ENCODE results near the gene SMC1B.
A peak's percentile ranks its signal among the peaks of the same experiment; 100 is the strongest.

The SMC1B gene

DNA sequence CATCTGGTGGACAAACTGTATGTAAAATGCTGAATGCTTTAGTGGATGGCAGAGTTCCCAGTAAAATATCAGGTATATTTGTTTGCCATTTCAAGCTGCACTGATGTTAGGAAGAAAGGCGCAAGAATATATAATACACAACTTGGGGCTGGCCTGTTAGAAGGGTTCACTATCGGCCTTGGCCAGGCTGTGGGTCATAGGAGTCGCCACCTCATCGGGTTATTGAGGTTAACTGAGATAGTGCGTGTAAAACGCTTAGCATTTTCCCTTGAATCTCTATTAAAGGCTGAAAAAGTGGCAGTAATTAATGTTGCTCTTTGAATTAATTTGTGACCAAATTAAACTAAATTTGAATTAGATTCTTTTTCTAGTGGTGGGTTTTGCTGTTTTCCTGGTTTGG, 98.6 kb downstream of the SMC1B start:
- peaks cover 8% of the 10 kb centered on the region for H3K4me1 ChIP-seq (ENCODE audit: control insufficient read depth, low read depth, low read length)
- no peaks in the 10 kb centered on the region for H3K9me3 ChIP-seq (ENCODE audit: control insufficient read depth, low read depth, low read length)
- no peak overlapping the region for H3K9ac ChIP-seq (ENCODE audit: low read length)
- H3K27me3 ChIP-seq (ENCODE audit: control insufficient read depth, insufficient read depth, low read length), result peaks cover 11% of the 10 kb centered on the region
- H3K36me3 ChIP-seq (ENCODE audit: control insufficient read depth, low read depth, low read length), result no peaks in the 10 kb centered on the region
- H3K4me3 ChIP-seq (ENCODE audit: low read length), result no peak overlapping the region
- no peak overlapping the region for H3K27ac ChIP-seq (ENCODE audit: low read length)

DNA sequence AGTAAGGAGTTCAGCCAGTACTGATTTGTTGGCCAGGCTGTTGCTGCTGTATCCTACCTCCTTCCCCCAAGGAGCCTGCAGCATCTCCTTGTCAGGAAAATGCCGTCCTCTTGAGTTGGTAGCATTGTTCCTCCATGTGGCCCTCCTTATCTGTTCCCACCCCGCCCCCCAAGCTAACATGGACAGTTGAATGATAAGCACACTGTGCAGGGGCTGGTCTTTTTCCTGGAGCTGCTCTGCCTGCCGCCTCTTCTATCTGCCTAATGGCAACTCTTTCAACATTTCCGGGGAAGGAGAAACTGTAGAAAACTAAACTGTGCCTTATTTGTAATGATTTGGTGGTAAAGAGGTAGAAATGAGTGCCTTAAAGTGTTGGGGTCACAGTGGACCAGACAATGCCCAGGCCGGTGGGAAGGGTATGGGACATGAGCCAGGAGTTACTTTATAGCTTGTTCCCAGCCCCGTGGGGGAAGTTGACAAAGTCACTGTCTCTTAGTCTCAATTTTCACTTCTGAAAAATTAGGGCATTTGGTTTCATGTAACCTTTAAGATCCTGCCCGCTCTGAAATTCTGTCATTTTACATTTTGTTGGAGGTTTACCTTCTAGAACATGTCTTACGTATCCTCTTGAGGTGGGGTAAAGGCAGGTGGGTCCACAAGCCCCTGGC, 99.2 kb downstream of the SMC1B start:
- Histone ChIP-seq H3K27ac (ENCODE audit: low read length) (no peak overlapping the region), H3K4me1 (ENCODE audit: control insufficient read depth, low read depth, low read length) (peaks cover 9% of the 10 kb centered on the region), H3K27me3 (ENCODE audit: control insufficient read depth, insufficient read depth, low read length) (peaks cover 11% of the 10 kb centered on the region), H3K9ac (ENCODE audit: low read length) (no peak overlapping the region), H3K4me3 (ENCODE audit: low read length) (no peak overlapping the region), H3K36me3 (ENCODE audit: control insufficient read depth, low read depth, low read length) (no peaks in the 10 kb centered on the region), H3K9me3 (ENCODE audit: control insufficient read depth, low read depth, low read length) (no peaks in the 10 kb centered on the region)

DNA sequence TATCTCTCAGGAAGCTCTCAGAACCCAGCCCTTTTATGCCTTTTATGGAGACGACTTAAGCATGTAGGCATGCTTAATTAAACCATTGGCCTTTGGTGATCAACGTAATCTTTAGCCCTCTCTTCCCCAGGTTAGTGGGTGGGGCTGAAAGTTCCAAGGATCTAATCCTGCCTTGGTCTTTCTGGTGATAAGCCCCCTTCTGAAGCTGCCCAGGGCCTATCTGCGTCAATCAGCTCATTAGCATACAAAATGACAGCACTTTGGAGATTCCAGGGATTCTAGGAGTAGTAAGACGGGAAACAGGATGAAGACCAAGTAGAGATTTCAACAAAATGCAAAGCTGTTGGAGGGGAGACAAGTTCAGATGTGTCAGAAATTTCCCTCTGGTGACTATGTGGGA, 100.5 kb downstream of the SMC1B start:
- no peak overlapping the region for H3K4me3 ChIP-seq (ENCODE audit: low read length)
- no peaks in the 10 kb centered on the region for H3K36me3 ChIP-seq (ENCODE audit: control insufficient read depth, low read depth, low read length)
- H3K4me1 ChIP-seq (ENCODE audit: control insufficient read depth, low read depth, low read length), result peaks cover 14% of the 10 kb centered on the region

DNA sequence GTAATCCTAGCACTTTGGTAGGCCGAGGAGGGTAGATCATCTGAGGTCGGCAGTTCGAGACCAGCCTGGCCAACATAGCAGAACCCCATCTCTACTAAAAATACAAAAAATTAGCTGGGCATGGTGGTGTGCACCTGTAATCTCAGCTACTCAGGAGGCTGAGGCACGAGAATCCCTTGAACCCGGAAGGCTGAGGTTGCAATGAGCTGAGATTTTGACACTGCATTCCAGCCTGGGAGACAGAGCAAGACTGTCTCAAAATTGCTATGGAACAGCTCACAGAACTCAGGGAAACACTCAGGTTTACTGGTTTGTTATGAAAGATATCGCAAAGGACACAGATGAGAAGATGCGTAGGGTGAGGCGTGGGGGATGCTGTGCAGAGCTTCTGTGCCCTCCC, 101.0 kb downstream of the SMC1B start:
- no peaks in the 10 kb centered on the region for H3K9me3 ChIP-seq (ENCODE audit: control insufficient read depth, low read depth, low read length)

More for the DNA sequence above, 100.5 kb downstream of the SMC1B start:
- no peak overlapping the region for H3K9ac ChIP-seq (ENCODE audit: low read length)
- H3K9me3 ChIP-seq (ENCODE audit: control insufficient read depth, low read depth, low read length), result no peaks in the 10 kb centered on the region
- H3K27me3 ChIP-seq (ENCODE audit: control insufficient read depth, insufficient read depth, low read length), result peaks cover 11% of the 10 kb centered on the region
- no peak overlapping the region for H3K27ac ChIP-seq (ENCODE audit: low read length)

DNA sequence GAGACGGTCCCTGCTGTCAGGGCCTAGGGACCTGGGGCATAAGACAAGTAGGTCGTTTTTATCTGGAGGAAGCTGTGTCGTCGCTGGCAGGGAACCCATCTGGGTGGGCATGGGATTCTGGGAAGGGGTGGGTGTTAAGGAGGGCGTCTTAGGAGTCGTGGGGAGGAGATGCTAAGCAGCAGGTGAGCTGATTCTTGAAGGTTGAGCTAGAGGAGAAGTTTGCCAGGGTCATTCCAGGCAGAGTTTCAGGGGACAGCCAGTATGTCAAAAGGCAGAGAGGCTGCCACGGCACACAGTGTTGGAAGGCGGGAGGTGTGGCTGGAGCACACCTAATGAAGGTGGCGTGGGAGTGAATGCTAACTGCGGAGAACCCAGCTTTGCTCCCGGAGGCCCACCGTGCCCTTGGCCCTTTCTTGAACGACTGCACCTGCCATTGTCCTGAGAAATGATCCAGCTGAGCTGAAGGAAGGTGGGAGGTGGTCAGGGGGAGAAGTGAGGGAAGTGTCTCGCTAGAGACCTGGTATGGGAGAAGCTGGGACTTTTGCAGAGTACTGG, 102.3 kb downstream of the SMC1B start:
- Histone ChIP-seq H3K27ac (ENCODE audit: low read length) (no peak overlapping the region), H3K9ac (ENCODE audit: low read length) (no peak overlapping the region), H3K4me1 (ENCODE audit: control insufficient read depth, low read depth, low read length) (peaks cover 14% of the 10 kb centered on the region), H3K9me3 (ENCODE audit: control insufficient read depth, low read depth, low read length) (no peaks in the 10 kb centered on the region), H3K4me3 (ENCODE audit: low read length) (peak overlapping the region; percentile 75), H3K36me3 (ENCODE audit: control insufficient read depth, low read depth, low read length) (no peaks in the 10 kb centered on the region), H3K27me3 (ENCODE audit: control insufficient read depth, insufficient read depth, low read length) (peaks cover 11% of the 10 kb centered on the region)

More for the DNA sequence above, 101.0 kb downstream of the SMC1B start:
- H3K27ac ChIP-seq (ENCODE audit: low read length), result no peak overlapping the region
- no peak overlapping the region for H3K4me3 ChIP-seq (ENCODE audit: low read length)
- H3K27me3 ChIP-seq (ENCODE audit: control insufficient read depth, insufficient read depth, low read length), result peaks cover 11% of the 10 kb centered on the region
- H3K36me3 ChIP-seq (ENCODE audit: control insufficient read depth, low read depth, low read length), result no peaks in the 10 kb centered on the region
- peaks cover 14% of the 10 kb centered on the region for H3K4me1 ChIP-seq (ENCODE audit: control insufficient read depth, low read depth, low read length)
- H3K9ac ChIP-seq (ENCODE audit: low read length), result no peak overlapping the region

DNA sequence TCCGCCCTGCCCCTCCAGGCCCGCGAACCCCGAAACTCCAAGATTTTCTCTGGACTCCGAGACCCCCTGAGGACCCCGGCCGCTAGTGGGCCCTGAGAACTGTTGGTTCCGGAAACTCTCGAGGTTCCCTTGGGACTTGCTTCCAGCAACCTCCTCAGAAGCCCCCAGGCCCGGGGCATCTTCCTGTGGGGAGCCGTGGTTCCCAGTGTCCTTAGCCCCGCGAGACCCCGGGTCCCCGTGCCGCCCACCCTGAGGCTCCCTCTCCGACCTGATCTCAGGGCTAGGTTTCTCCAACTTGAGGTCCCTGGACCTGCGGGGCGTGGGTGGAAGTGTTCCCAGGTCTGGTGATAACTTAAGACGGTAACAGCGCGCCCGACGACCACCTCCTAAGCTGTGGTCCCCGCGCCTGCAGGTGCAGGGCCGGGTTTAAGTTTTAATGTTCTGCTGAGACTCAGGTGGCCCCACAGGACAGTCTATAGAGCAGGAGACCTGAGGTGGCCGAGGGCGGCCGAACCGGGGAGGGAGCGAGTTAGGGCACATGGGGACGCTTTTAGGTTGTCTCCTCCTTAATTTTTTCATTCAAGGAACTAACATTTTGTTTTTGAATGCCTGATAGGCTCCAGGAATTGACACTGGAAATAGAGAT, 102.9 kb downstream of the SMC1B start:
- H3K27ac ChIP-seq (ENCODE audit: low read length), result no peak overlapping the region

DNA sequence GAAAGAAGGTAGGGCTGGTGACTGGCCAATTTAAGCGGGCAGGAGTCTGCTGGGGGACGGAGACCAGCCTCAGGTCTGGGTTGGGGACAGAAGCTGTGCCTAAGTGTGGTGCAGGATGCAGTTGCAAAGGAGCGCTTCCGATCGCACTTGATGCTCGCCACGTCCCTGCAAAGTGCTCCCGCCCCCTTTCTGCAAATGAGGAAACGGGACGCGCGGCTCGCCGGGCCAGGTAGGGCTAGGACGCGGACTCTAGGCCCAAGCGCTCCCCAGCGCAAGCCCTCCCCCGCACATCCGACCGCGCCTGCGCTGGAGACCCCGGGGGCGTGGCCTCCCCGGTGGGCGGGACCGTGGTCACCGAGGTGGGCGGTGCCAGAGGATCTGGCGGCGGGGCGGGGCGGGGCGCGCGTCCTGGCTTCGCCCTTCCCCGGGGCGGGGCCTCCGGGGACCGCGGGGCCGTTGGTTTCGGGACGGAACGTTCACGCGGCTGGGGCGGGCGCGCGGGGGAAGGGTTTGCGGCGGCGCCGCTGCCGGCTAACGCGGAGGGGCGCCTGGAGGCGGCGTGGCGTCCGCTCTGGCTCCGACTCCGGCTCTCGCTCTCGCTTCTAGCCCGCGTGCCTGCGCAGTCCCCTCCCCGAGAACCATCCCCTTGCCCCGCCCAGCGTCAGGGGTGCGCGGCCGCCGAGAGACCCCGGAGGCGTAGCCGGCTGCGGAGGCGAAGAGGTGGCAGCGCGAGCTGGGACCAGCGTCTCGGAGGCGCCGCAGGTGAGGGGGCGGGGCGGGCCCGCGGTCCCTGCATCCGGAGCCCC, 103.8 kb downstream of the SMC1B start, which contains the start of gene FAM118A:
Gene FAM118A, plus strand, starts transcription at position 513 of the 806 bp plus-strand sequence. CDS start 12,446 bp downstream, outside the sequence.
- H3K4me3 ChIP-seq (ENCODE audit: low read length), result peak within 1 kb of the TSS; percentile 75
- peak within 1 kb of the TSS; percentile 63 for H3K9ac ChIP-seq (ENCODE audit: low read length)
- peaks cover 14% of the 10 kb centered on the region for H3K4me1 ChIP-seq (ENCODE audit: control insufficient read depth, low read depth, low read length)
- H3K9me3 ChIP-seq (ENCODE audit: control insufficient read depth, low read depth, low read length), result no peaks in the 10 kb centered on the region
- no peak within 1 kb of the TSS for H3K27ac ChIP-seq (ENCODE audit: low read length)
- no peaks in the 10 kb centered on the region for H3K36me3 ChIP-seq (ENCODE audit: control insufficient read depth, low read depth, low read length)
- H3K27me3 ChIP-seq (ENCODE audit: control insufficient read depth, insufficient read depth, low read length), result peaks cover 11% of the 10 kb centered on the region

More for the DNA sequence above, 102.9 kb downstream of the SMC1B start:
- Histone ChIP-seq H3K9me3 (ENCODE audit: control insufficient read depth, low read depth, low read length) (no peaks in the 10 kb centered on the region), H3K9ac (ENCODE audit: low read length) (peak overlapping the region; percentile 63), H3K4me1 (ENCODE audit: control insufficient read depth, low read depth, low read length) (peaks cover 14% of the 10 kb centered on the region), H3K4me3 (ENCODE audit: low read length) (peak overlapping the region; percentile 75), H3K27me3 (ENCODE audit: control insufficient read depth, insufficient read depth, low read length) (peaks cover 11% of the 10 kb centered on the region), H3K36me3 (ENCODE audit: control insufficient read depth, low read depth, low read length) (no peaks in the 10 kb centered on the region)

DNA sequence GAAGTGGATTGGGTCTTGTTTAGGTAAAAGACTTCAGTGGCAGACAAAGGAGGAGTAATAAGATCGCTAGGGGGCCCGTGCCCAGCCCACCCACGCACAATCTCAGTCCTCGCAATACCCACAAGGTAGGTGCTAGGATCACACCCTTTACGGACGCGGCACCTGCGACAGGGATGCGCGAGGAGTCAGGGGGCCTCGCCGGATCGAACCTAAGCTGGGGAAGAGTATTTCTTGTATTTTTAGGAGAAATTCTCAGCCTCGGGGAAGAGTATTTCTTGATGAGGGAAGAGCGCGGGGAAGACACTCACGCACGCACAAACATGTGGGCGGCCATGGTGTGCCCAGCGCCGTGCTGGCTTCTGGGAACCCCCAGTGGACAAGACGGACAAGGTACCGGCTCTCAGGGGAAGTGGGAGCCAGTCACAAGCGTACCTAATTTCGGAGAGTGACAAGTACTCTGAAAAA, 104.4 kb downstream of the SMC1B start:
- Histone ChIP-seq H3K27ac (ENCODE audit: low read length) (no peak overlapping the region), H3K4me3 (ENCODE audit: low read length) (peak overlapping the region; percentile 63), H3K9ac (ENCODE audit: low read length) (peak overlapping the region; percentile 48), H3K9me3 (ENCODE audit: control insufficient read depth, low read depth, low read length) (no peaks in the 10 kb centered on the region), H3K36me3 (ENCODE audit: control insufficient read depth, low read depth, low read length) (no peaks in the 10 kb centered on the region), H3K27me3 (ENCODE audit: control insufficient read depth, insufficient read depth, low read length) (peaks cover 11% of the 10 kb centered on the region), H3K4me1 (ENCODE audit: control insufficient read depth, low read depth, low read length) (peaks cover 14% of the 10 kb centered on the region)

DNA sequence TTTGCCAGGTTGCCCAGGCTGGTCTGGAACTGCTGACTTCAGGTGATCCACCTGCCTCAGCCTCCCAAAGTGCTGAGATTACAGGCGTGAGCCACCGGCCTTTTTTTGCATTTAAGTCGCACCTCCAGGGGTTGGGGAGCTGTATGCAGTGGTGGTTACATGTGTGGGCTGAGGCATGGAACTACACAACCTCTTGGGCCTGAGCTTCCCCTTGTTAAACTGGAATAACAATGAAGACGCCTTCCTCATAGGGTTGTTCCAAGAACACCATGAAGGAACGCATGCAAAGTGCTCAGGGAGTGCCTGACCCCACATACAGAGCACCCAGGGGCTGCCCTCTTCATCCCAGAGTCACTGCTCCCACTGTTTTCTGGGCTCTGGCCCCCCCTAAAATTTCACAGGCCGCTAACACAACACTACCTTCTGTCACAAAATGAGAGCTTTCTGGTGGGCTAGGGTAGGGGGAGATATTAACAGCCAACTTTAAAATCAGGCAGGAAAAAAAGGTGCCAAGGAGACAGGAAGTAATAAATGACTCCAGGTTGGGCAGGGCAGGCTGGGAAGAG, 104.9 kb downstream of the SMC1B start:
- Histone ChIP-seq H3K27ac (ENCODE audit: low read length) (no peak overlapping the region), H3K9me3 (ENCODE audit: control insufficient read depth, low read depth, low read length) (no peaks in the 10 kb centered on the region), H3K36me3 (ENCODE audit: control insufficient read depth, low read depth, low read length) (no peaks in the 10 kb centered on the region), H3K4me3 (ENCODE audit: low read length) (no peak overlapping the region), H3K27me3 (ENCODE audit: control insufficient read depth, insufficient read depth, low read length) (peaks cover 11% of the 10 kb centered on the region), H3K4me1 (ENCODE audit: control insufficient read depth, low read depth, low read length) (peaks cover 14% of the 10 kb centered on the region), H3K9ac (ENCODE audit: low read length) (no peak overlapping the region)

DNA sequence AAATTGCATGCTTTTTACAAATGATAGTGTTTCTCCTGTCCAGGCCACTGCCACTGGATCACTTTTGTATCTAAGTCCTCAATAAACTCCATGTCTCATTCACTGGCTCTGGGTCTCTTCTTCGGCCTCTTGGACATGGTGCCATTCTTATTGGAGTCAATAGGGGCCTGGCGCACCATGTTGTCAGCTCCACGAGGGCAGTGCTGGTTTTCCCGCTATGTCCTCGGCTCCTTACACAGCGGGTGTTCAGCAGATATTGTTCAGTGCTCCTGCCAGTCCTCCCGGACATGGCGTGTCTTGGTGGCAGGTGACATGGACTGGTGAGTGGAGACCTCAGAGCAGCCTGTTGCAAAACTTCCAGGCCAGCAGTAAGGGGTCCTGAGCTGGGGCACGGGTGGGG, 107.3 kb downstream of the SMC1B start:
- H3K27me3 ChIP-seq (ENCODE audit: control insufficient read depth, insufficient read depth, low read length), result peaks cover 7% of the 10 kb centered on the region
- H3K4me3 ChIP-seq (ENCODE audit: low read length), result no peak overlapping the region
- H3K4me1 ChIP-seq (ENCODE audit: control insufficient read depth, low read depth, low read length), result peaks cover 14% of the 10 kb centered on the region
- no peaks in the 10 kb centered on the region for H3K9me3 ChIP-seq (ENCODE audit: control insufficient read depth, low read depth, low read length)
- H3K36me3 ChIP-seq (ENCODE audit: control insufficient read depth, low read depth, low read length), result no peaks in the 10 kb centered on the region
- H3K9ac ChIP-seq (ENCODE audit: low read length), result no peak overlapping the region
- H3K27ac ChIP-seq (ENCODE audit: low read length), result no peak overlapping the region

Data from iPS-18a (cell line).